ENCODE measurements around the gene PPM1E. TPM values are rescaled to one million over a fixed set of nuclear protein-coding genes. Genes with fewer than 3 reads are reported as not detected.
"Not testable (repeated sequence)": the region's sequence is repeated elsewhere in the genome, so short reads cannot be mapped to it uniquely, and the experiment has no call there.

The PPM1E gene
- total RNA-seq, 1 donor from 2014 or later = 0.30 TPM

GRCh38 chr17:58932956-58933355 is 177.3 kb downstream of the PPM1E start:
- Histone ChIP-seq H3K9me3 (no peaks in the 10 kb centered on the region), H3K27me3 (ENCODE audit: low read depth) (no peaks in the 10 kb centered on the region), H3K36me3 (no peaks in the 10 kb centered on the region), H3K4me3 (no peak overlapping the region), H3K4me1 (no peaks in the 10 kb centered on the region), H3K27ac (no peak overlapping the region)
- TF ChIP-seq CTCF (IDR thresholded peaks at IDR 0.05) = no peak
- ATAC-seq = no peak
- intact Hi-C loops (cut with DNase I) = no loop called here
- no peak for DNase-seq

DNA sequence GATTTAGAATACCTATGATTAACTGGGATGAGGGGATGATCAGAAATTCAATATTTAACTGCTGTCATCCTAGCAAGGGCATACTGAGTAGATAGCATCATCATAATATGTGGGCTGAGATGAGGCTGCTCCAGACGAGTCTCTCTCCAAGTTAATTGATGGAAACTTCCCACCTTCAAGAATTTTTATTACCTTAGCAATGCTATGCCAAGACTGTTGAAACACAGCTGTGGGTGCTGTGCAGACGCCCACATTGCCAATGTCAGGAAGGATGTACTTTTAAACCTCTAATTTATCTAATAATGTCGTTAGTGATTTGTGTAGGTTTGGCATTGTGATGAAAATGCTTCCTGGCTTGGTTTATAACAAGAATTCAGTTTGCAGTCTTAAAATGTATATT is 180.6 kb downstream of the PPM1E start:
- intact Hi-C loops (cut with DNase I) = no loop called here
- no peaks in the 10 kb centered on the region for H3K9me3 ChIP-seq
- H3K4me1 ChIP-seq = no peaks in the 10 kb centered on the region

DNA sequence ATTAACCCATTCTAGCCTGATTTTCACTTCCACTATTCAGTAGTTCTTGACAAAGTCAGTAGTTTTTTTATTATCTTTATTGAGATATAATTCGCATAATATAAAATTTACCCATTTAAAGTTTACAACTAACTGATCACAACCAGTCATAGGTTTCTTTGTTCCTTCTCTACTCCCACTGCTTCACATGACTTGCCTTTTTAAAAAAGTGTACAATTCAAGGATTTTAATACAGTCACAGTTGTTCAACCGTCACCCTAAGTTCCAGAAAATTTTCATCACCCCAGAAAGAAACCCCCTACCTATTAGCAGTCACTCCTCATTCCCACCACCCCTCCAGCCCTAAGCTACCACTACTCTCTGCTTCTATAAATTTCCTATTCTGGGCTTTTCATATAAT is 188.5 kb downstream of the PPM1E start:
- intact Hi-C loops (cut with DNase I) = no loop called here
- TF ChIP-seq CTCF (IDR thresholded peaks at IDR 0.05) = no peak
- H3K9me3 ChIP-seq = peaks cover under 1% of the 10 kb centered on the region
- H3K27me3 ChIP-seq (ENCODE audit: low read depth) = no peaks in the 10 kb centered on the region
- H3K4me1 ChIP-seq = no peaks in the 10 kb centered on the region
- no peak for ATAC-seq
- no peak for DNase-seq
- H3K4me3 ChIP-seq = no peak overlapping the region
- no peaks in the 10 kb centered on the region for H3K36me3 ChIP-seq
- H3K27ac ChIP-seq = no peak overlapping the region

More for the DNA sequence above, 180.6 kb downstream of the PPM1E start:
- ATAC-seq = no peak
- H3K4me3 ChIP-seq = no peak overlapping the region
- no peak for TF ChIP-seq CTCF (IDR thresholded peaks at IDR 0.05)
- no peaks in the 10 kb centered on the region for H3K36me3 ChIP-seq
- H3K27ac ChIP-seq = no peak overlapping the region
- no peaks in the 10 kb centered on the region for H3K27me3 ChIP-seq (ENCODE audit: low read depth)
- DNase-seq = no peak

- intact Hi-C loops (cut with DNase I) = no loop called here
- TF ChIP-seq CTCF (IDR thresholded peaks at IDR 0.05) = no peak
- Histone ChIP-seq H3K27me3 (ENCODE audit: low read depth) (no peaks in the 10 kb centered on the region), H3K27ac (no peak overlapping the region), H3K4me3 (no peak overlapping the region), H3K4me1 (no peaks in the 10 kb centered on the region), H3K9me3 (peaks cover 16% of the 10 kb centered on the region), H3K36me3 (no peaks in the 10 kb centered on the region)
- ATAC-seq = no peak
- DNase-seq = no peak
Observed at GRCh38 chr17:58947411-58947810, 191.8 kb downstream of the PPM1E start.

DNA sequence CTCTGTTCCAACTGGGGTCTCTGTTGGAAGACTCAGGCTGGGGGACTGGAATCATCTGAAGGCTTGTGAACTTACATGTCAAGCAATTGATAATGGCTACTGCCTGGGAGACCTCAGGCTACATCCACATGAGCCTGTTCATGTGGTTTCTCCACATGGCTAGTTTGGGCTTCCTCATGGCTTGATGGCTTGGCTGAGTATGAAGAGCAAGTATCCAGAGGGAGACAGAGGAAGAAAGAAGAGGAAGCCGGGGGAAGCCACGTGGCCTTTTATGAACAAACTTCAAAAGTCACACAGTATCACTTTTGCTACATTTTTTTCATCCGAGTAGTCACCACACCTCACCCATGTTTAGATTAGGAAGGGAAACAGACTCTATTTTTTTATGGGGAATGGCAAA is 192.2 kb downstream of the PPM1E start:
- no peak for ATAC-seq
- TF ChIP-seq CTCF (IDR thresholded peaks at IDR 0.05) = no peak
- Histone ChIP-seq H3K36me3 (no peaks in the 10 kb centered on the region), H3K4me3 (no peak overlapping the region), H3K27me3 (ENCODE audit: low read depth) (no peaks in the 10 kb centered on the region), H3K27ac (no peak overlapping the region), H3K9me3 (peaks cover 16% of the 10 kb centered on the region), H3K4me1 (no peaks in the 10 kb centered on the region)
- DNase-seq = no peak
- intact Hi-C loops (cut with DNase I) = no loop called here

DNA sequence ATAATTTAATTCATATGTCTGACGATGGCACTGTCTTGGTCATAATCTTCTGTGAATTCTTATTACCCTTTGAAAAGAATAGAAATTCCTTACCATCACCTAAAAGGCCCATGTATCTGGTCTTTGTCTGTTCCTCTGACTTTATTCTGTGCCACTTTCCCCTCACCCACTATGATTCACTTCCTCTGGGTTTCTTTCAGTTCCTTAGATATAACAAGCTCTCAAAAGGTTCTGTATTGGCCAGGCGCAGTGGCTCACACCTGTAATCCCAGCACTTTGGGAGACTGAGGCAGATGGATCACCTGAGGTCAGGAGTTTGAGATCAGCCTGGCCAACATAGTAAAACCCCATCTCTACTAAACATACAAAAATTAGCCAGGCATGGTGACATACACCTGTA is 198.7 kb downstream of the PPM1E start:
- H3K27me3 ChIP-seq (ENCODE audit: low read depth); H3K36me3 ChIP-seq; H3K4me1 ChIP-seq; H3K4me3 ChIP-seq; H3K27ac ChIP-seq; DNase-seq; intact Hi-C loops (cut with DNase I); ATAC-seq: not testable (repeated sequence)
- peaks cover 13% of the 10 kb centered on the region for H3K9me3 ChIP-seq

Data from lower lobe of right lung (tissue), 2 donors.